ENCODE results near the gene SYT17. TPM values are rescaled to one million over a fixed set of nuclear protein-coding genes. Genes with fewer than 3 reads are reported as not detected.

The SYT17 gene
- total and polyA plus RNA-seq, 7 donors: 0.08 to 0.58 (median 0.39) TPM

- no peak for ATAC-seq
- Histone ChIP-seq H3K9me3 (peaks cover 7% of the 10 kb centered on the region), H3K27me3 (ENCODE audit: insufficient read depth in 3 of 3, low read length in 2 of 3) (no peaks in the 10 kb centered on the region), H3K4me3 (no peak overlapping the region), H3K4me1 (no peaks in the 10 kb centered on the region), H3K36me3 (ENCODE audit: insufficient read depth in 1 of 2, low read depth in 1 of 2) (no peaks in the 10 kb centered on the region), H3K27ac (no peak overlapping the region)
- WGBS, 3 donors: 96 to 97% (median 96%) methylated on average over 4 of the region's 4 CpGs
- no peak for DNase-seq
- TF ChIP-seq CTCF (IDR thresholded peaks at IDR 0.05): no peak
- intact Hi-C loops (cut with DNase I): loop anchor here in 1 of 2 donors (5.0 kb wide), 1 partner anchor 45 kb away; no protein-coding TSS in a partner anchor
These were observed 20.4 kb upstream of the SYT17 start for GRCh38 chr16:19147627-19148026.

- no peak overlapping the region for H3K27ac ChIP-seq
- H3K4me1 ChIP-seq: no peaks in the 10 kb centered on the region
- H3K36me3 ChIP-seq (ENCODE audit: insufficient read depth in 1 of 2, low read depth in 1 of 2): no peaks in the 10 kb centered on the region
- H3K27me3 ChIP-seq (ENCODE audit: insufficient read depth in 3 of 3, low read length in 2 of 3): no peaks in the 10 kb centered on the region
- intact Hi-C loops (cut with DNase I): loop anchor here in 1 of 2 donors (5.0 kb wide), 1 partner anchor 46 kb away; no protein-coding TSS in a partner anchor
- H3K4me3 ChIP-seq: no peak overlapping the region
- no peak for TF ChIP-seq CTCF (IDR thresholded peaks at IDR 0.05)
- peaks cover 7% of the 10 kb centered on the region for H3K9me3 ChIP-seq
- DNase-seq (no peak), ATAC-seq (no peak)
- WGBS, 3 donors: 87 to 95% (median 92%) methylated on average over 5 of the region's 5 CpGs
These were observed 19.9 kb upstream of the SYT17 start for GRCh38 chr16:19148189-19148588.

GRCh38 chr16:19151310-19151709, 16.7 kb upstream of the SYT17 start:
- TF ChIP-seq CTCF (IDR thresholded peaks at IDR 0.05): no peak
- intact Hi-C loops (cut with DNase I): no loop called here
- Histone ChIP-seq H3K27ac (no peak overlapping the region), H3K4me3 (no peak overlapping the region), H3K27me3 (ENCODE audit: insufficient read depth in 3 of 3, low read length in 2 of 3) (no peaks in the 10 kb centered on the region), H3K36me3 (ENCODE audit: insufficient read depth in 1 of 2, low read depth in 1 of 2) (no peaks in the 10 kb centered on the region), H3K9me3 (peaks cover 7% of the 10 kb centered on the region), H3K4me1 (no peaks in the 10 kb centered on the region)
- ATAC-seq (no peak), DNase-seq (no peak)
- 48 to 72% (median 51%) methylated on average over 2 of the region's 2 CpGs for WGBS, 3 donors

GRCh38 chr16:19152042-19152441, 16.0 kb upstream of the SYT17 start:
- no peak for TF ChIP-seq CTCF (IDR thresholded peaks at IDR 0.05)
- no peak for ATAC-seq
- Histone ChIP-seq H3K4me3 (no peak overlapping the region), H3K27ac (no peak overlapping the region), H3K4me1 (no peaks in the 10 kb centered on the region), H3K27me3 (ENCODE audit: insufficient read depth in 3 of 3, low read length in 2 of 3) (no peaks in the 10 kb centered on the region), H3K9me3 (peaks cover 7% of the 10 kb centered on the region), H3K36me3 (ENCODE audit: insufficient read depth in 1 of 2, low read depth in 1 of 2) (no peaks in the 10 kb centered on the region)
- no peak for DNase-seq
- 58 to 73% (median 71%) methylated on average over 1 of the region's 1 CpG for WGBS, 3 donors
- intact Hi-C loops (cut with DNase I): no loop called here

- no peak for TF ChIP-seq CTCF (IDR thresholded peaks at IDR 0.05)
- intact Hi-C loops (cut with DNase I): no loop called here
- no peak overlapping the region for H3K27ac ChIP-seq
- 53 to 69% (median 58%) methylated on average over 4 of the region's 4 CpGs for WGBS, 3 donors
- no peak overlapping the region for H3K4me3 ChIP-seq
- H3K9me3 ChIP-seq: no peaks in the 10 kb centered on the region
- H3K36me3 ChIP-seq (ENCODE audit: insufficient read depth in 1 of 2, low read depth in 1 of 2): no peaks in the 10 kb centered on the region
- H3K27me3 ChIP-seq (ENCODE audit: insufficient read depth in 3 of 3, low read length in 2 of 3): no peaks in the 10 kb centered on the region
- ATAC-seq (no peak), DNase-seq (no peak)
- H3K4me1 ChIP-seq: no peaks in the 10 kb centered on the region
These were observed 14.2 kb upstream of the SYT17 start for GRCh38 chr16:19153876-19154275.

All from psoas muscle (tissue), 8 donors.